HEK293 (cell line): ENCODE data around the gene ASAP2.

Experiments used
- KLF1 ChIP-seq: fragments of 450-650 bp; formaldehyde crosslinking; IDR thresholded peaks from 2 replicates; pipeline ENCODE4 v1.5.1; 2016; ENCODE audit warnings: missing biosample characterization, missing genetic modification characterization
- TRIM28 ChIP-seq: IDR thresholded peaks from 2 replicates; pipeline ENCODE4 v1.6.1; 2011; ENCODE audit warnings: low read length, control low read depth, borderline replicate concordance
- ZNF138 ChIP-seq: fragments of 450-650 bp; formaldehyde crosslinking; IDR thresholded peaks from 2 replicates; pipeline ENCODE4 v1.5.1; 2016; ENCODE audit warnings: missing biosample characterization, missing genetic modification characterization, borderline replicate concordance
- ZNF202 ChIP-seq: fragments of 450-650 bp; formaldehyde crosslinking; IDR thresholded peaks from 2 replicates; pipeline ENCODE4 v1.5.1; 2016; ENCODE audit warnings: missing biosample characterization, missing genetic modification characterization, borderline replicate concordance
- ZNF23 ChIP-seq: fragments of 450-650 bp; formaldehyde crosslinking; IDR thresholded peaks from 2 replicates; pipeline ENCODE4 v1.5.1; 2016; ENCODE audit warnings: missing biosample characterization, missing genetic modification characterization, borderline replicate concordance
- TF ChIP-seq, protein P1 (sequence below): fragments of 450-650 bp; formaldehyde crosslinking; IDR thresholded peaks from 2 replicates; pipeline ENCODE4 v1.5.1; 2016; ENCODE audit warnings: missing biosample characterization, missing genetic modification characterization
- TF ChIP-seq, protein P2 (sequence below): fragments of 450-650 bp; formaldehyde crosslinking; IDR thresholded peaks from 2 replicates; pipeline ENCODE4 v1.5.1; 2016; ENCODE audit warnings: missing biosample characterization, missing genetic modification characterization
- TF ChIP-seq, protein P3 (sequence below): fragments of 450-650 bp; formaldehyde crosslinking; IDR thresholded peaks from 2 replicates; pipeline ENCODE4 v1.5.1; 2016; ENCODE audit warnings: missing biosample characterization, missing genetic modification characterization
- TF ChIP-seq, protein P4 (sequence below): fragments of 450-650 bp; formaldehyde crosslinking; IDR thresholded peaks from 2 replicates; pipeline ENCODE4 v1.5.1; 2016; ENCODE audit warnings: missing biosample characterization, missing genetic modification characterization, low read depth

DNA sequence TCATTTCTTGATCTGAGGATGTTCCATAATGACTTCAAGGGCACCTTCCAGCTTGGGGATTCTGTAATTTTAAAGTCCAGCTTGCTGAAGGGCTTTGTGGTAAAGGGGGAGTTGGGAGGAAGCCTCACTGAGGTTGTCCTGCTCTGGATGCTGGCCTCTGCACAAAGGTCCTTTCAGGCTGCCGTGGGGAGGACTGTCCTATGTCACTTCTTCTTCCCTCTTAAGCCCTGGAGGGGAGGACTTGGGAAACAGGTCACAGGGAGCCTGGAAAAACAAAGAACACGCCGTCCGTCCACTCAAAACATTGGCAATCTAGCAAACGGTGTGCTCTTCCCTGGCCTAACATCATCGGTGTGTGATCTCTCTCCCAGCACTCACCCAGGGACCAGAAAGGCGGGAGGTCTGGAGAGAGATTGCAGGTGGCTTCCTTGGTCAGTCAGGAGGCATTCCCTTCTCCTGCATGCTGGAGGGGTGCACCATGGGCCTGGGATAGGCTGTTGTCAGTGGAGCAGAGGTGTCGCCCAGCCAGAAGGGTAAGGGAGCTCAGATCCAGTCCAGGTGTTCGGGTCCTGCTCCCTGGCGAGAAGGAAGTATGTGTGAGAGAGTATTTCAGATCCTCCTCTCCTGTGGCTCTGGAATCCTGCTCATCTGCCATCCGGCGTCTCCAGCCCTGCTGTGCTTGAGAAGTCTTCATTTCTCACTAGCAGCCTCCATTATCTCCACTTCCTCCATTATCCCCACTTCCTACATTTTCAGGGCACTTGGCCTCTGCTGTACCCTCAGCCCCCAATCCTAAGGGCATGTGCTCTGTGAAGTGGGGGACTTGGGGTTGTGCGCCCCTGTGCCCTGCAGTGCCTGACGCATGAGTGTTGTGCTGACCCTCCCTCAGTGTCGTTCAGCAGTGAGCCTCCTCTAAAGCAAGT lies 20.1 kb downstream of the ASAP2 start:
- TF ChIP-seq KLF1 (tag by site-specific recombination): no peak
- TF ChIP-seq ZNF23 (tag by site-specific recombination): no peak
- TF ChIP-seq ZNF138 (tag by site-specific recombination): no peak
- TF ChIP-seq, protein P1, sequence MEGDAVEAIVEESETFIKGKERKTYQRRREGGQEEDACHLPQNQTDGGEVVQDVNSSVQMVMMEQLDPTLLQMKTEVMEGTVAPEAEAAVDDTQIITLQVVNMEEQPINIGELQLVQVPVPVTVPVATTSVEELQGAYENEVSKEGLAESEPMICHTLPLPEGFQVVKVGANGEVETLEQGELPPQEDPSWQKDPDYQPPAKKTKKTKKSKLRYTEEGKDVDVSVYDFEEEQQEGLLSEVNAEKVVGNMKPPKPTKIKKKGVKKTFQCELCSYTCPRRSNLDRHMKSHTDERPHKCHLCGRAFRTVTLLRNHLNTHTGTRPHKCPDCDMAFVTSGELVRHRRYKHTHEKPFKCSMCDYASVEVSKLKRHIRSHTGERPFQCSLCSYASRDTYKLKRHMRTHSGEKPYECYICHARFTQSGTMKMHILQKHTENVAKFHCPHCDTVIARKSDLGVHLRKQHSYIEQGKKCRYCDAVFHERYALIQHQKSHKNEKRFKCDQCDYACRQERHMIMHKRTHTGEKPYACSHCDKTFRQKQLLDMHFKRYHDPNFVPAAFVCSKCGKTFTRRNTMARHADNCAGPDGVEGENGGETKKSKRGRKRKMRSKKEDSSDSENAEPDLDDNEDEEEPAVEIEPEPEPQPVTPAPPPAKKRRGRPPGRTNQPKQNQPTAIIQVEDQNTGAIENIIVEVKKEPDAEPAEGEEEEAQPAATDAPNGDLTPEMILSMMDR (tag by site-specific recombination): no peak
- TF ChIP-seq, protein P2, sequence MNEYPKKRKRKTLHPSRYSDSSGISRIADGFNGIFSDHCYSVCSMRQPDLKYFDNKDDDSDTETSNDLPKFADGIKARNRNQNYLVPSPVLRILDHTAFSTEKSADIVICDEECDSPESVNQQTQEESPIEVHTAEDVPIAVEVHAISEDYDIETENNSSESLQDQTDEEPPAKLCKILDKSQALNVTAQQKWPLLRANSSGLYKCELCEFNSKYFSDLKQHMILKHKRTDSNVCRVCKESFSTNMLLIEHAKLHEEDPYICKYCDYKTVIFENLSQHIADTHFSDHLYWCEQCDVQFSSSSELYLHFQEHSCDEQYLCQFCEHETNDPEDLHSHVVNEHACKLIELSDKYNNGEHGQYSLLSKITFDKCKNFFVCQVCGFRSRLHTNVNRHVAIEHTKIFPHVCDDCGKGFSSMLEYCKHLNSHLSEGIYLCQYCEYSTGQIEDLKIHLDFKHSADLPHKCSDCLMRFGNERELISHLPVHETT (tag by site-specific recombination): no peak
- TF ChIP-seq, protein P3, sequence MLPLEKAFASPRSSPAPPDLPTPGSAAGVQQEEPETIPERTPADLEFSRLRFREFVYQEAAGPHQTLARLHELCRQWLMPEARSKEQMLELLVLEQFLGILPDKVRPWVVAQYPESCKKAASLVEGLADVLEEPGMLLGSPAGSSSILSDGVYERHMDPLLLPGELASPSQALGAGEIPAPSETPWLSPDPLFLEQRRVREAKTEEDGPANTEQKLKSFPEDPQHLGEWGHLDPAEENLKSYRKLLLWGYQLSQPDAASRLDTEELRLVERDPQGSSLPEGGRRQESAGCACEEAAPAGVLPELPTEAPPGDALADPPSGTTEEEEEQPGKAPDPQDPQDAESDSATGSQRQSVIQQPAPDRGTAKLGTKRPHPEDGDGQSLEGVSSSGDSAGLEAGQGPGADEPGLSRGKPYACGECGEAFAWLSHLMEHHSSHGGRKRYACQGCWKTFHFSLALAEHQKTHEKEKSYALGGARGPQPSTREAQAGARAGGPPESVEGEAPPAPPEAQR: no peak
- TF ChIP-seq TRIM28: no peak
- TF ChIP-seq ZNF202 (tag by site-specific recombination): no peak
- TF ChIP-seq, protein P4, sequence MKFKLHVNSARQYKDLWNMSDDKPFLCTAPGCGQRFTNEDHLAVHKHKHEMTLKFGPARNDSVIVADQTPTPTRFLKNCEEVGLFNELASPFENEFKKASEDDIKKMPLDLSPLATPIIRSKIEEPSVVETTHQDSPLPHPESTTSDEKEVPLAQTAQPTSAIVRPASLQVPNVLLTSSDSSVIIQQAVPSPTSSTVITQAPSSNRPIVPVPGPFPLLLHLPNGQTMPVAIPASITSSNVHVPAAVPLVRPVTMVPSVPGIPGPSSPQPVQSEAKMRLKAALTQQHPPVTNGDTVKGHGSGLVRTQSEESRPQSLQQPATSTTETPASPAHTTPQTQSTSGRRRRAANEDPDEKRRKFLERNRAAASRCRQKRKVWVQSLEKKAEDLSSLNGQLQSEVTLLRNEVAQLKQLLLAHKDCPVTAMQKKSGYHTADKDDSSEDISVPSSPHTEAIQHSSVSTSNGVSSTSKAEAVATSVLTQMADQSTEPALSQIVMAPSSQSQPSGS: no peak
